GM12878 (cell line): ENCODE measurements around the gene TMEM45A. TPM values are rescaled to one million over a fixed set of nuclear protein-coding genes. Genes with fewer than 3 reads are reported as not detected.

Experiments
- ATAC-seq: fragments of 200-7000 bp; cut with Tn5 transposase; 3 replicates; pipeline ENCODE4 v1.9.1; 2020; ENCODE audit warnings: mild to moderate bottlenecking, moderate library complexity
- BruUV-seq: library from RNA; stranded (reverse); fragments of 400-500 nt; replicated peaks from 2 replicates; lab custom pipeline; 2021; lab: Mats Ljungman, UMichigan
- CTCF ChIA-PET: fragments of 300-600 bp; sonication (Branson Sonifier 250); formaldehyde crosslinking; extraction: SDS; loops from one replicate; lab custom pipeline; 2021; ENCODE audit warnings: inconsistent platforms; lab: Yijun Ruan, JAX
- POLR2A ChIA-PET: fragments of 350-600 bp; formaldehyde crosslinking; extraction: SDS; loops from one replicate; lab custom pipeline; 2021; ENCODE audit warnings: inconsistent platforms; lab: Charles Lee
- RAD21 ChIA-PET: fragments of 300-600 bp; sonication (Branson Sonifier 250); formaldehyde crosslinking; loops from one replicate; lab custom pipeline; 2023; ENCODE audit warnings: antibody characterized with exemption; ENCODE audit not compliant: unreplicated experiment; lab: Charles Lee
- SMC1A ChIA-PET: fragments of 300-600 bp; sonication (Branson Sonifier 250); formaldehyde crosslinking; loops from one replicate; lab custom pipeline; 2023; ENCODE audit not compliant: unreplicated experiment, uncharacterized antibody; lab: Charles Lee
- DNase-seq: peaks from one replicate; pipeline ENCODE4 v3.0.0-alpha.2; 2011; ENCODE audit warnings: low read depth, low spot score
- FAIRE-seq: peaks from 3 replicates; lab custom pipeline; 2011; peaks lifted over from hg19 to GRCh38; lab: Jason Lieb, UNC
- H2AFZ ChIP-seq: 2 replicates; pipeline ENCODE4 v1.6.0; 2011; ENCODE audit warnings: low read depth, low read length, control low read depth; ENCODE audit not compliant: control insufficient read depth
- H3K27ac ChIP-seq: 2 replicates; pipeline ENCODE4 v1.5.1; 2011; ENCODE audit warnings: control low read depth; ENCODE audit not compliant: control insufficient read depth, insufficient read depth
- H3K27me3 ChIP-seq, 2 experiments: replicated peaks in 1 of 2; 2 replicates each; pipeline versions ENCODE4 v1.6.0 to v1.6.1; 2011; ENCODE audit warnings: low read length in 1 of 2; ENCODE audit not compliant: control insufficient read depth in 2 of 2, insufficient read depth in 2 of 2
- H3K36me3 ChIP-seq, 2 experiments: 2 replicates each; pipeline ENCODE4 v1.5.1; 2011; ENCODE audit warnings: low read length in 1 of 2; ENCODE audit not compliant: control insufficient read depth in 2 of 2, insufficient read depth in 2 of 2
- H3K4me1 ChIP-seq: 2 replicates; pipeline ENCODE4 v1.6.1; 2011; ENCODE audit warnings: mild to moderate bottlenecking, low read length, moderate library complexity, mixed read lengths; ENCODE audit not compliant: control insufficient read depth, insufficient read depth
- H3K4me2 ChIP-seq: 2 replicates; pipeline ENCODE4 v1.6.0; 2011; ENCODE audit warnings: control low read depth; ENCODE audit not compliant: control insufficient read depth, insufficient read depth
- H3K4me3 ChIP-seq: fragments of 200-600 bp; sonication (generic); 2 replicates; pipeline ENCODE4 v1.5.1; 2016
- H3K79me2 ChIP-seq: 2 replicates; pipeline ENCODE4 v1.6.0; 2011; ENCODE audit warnings: low read length; ENCODE audit not compliant: control insufficient read depth, insufficient read depth
- H3K9ac ChIP-seq: 2 replicates; pipeline ENCODE4 v1.8.0; 2011; ENCODE audit warnings: low read length, control low read depth, mixed read lengths; ENCODE audit not compliant: control insufficient read depth, insufficient read depth
- H3K9me3 ChIP-seq: replicated peaks from 3 replicates; pipeline ENCODE4 v1.5.1; 2011; ENCODE audit warnings: mild to moderate bottlenecking, low read length; ENCODE audit not compliant: control insufficient read depth, insufficient read depth
- H4K20me1 ChIP-seq: 2 replicates; pipeline ENCODE4 v1.6.0; 2011; ENCODE audit not compliant: control insufficient read depth, insufficient read depth
- CREM ChIP-seq: IDR thresholded peaks from 2 replicates; pipeline ENCODE4 v1.6.1; 2014; ENCODE audit warnings: antibody characterized with exemption, low read depth
- KDM1A ChIP-seq: fragments of 200-600 bp; sonication (generic); IDR thresholded peaks from 2 replicates; pipeline ENCODE4 v1.6.1; 2016; ENCODE audit warnings: borderline replicate concordance
- RAD51 ChIP-seq: fragments of 450-650 bp; IDR thresholded peaks from 2 replicates; pipeline ENCODE4 v1.6.1; 2016; ENCODE audit warnings: moderate library complexity, mild to moderate bottlenecking, inconsistent platforms
- ZBTB40 ChIP-seq: fragments of 450-650 bp; IDR thresholded peaks from 2 replicates; pipeline ENCODE4 v1.6.1; 2016; ENCODE audit warnings: mild to moderate bottlenecking, moderate library complexity, borderline replicate concordance
- WGBS: methylation state at CpG from one replicate; pipeline ENCODE4 v1.1.6; 2016; ENCODE audit warnings: low lambda C conversion rate; ENCODE audit not compliant: insufficient replicate concordance, insufficient coverage; ENCODE audit errors: missing lambda C conversion rate; 5-methylcytosine and 5-hydroxymethylcytosine counted together
- in situ Hi-C: fragments of 300-500 bp; cut with MboI; formaldehyde crosslinking; loops from 9 replicates; pipeline ENCODE4 v1.14.3; 2018; ENCODE audit warnings: mixed read lengths
- intact Hi-C: fragments of 100-400 bp; cut with micrococcal nuclease; formaldehyde crosslinking; loops from one replicate; pipeline ENCODE4 v1.14.2; 2022; ENCODE audit not compliant: unreplicated experiment
- polyA plus RNA-seq, 11 experiments: library from polyadenylated mRNA; depleted of rRNA in 4 of 11; unstranded in 6 of 11; stranded (reverse) in 5 of 11; fragments of >200 nt; fragmentation: Nextera tagmentation in 4 of 11; fragmentation: Illumina TruSeq in 1 of 11; extraction: Ambion mirVana in 4 of 11; extraction: Trizol in 1 of 11; gene quantifications; 1 replicate in 1 of 11; 2 replicates in 10 of 11; pipeline versions ENCODE4 v1.2.1 to v1.2.3, GENCODE V29; 2011 to 2016; ENCODE audit warnings: inconsistent platforms in 2 of 11, missing spikeins in 2 of 11, low read depth in 1 of 11
- total RNA-seq, 4 experiments: library from RNA; depleted of rRNA in 3 of 4; stranded (reverse); fragments of >200 nt in 3 of 4; fragmentation: Illumina TruSeq in 1 of 4; extraction: Trizol in 1 of 4; gene quantifications; 2 replicates each; pipeline versions ENCODE4 v1.2.1 to v1.2.3, GENCODE V29; 2013 to 2021

TMEM45A gene
- total and polyA plus RNA-seq, 10 of the 15 experiments (the other 5 are each of a cell fraction or from before 2014, with no cell fraction given) = 0.34 to 5.3 (median 0.83) TPM

GRCh38 chr3:100454677-100455076 lies 37.7 kb upstream of the TMEM45A start:
- POLR2A ChIA-PET = no interaction called here
- CTCF ChIA-PET = no interaction called here
- 99% methylated on average over 4 of the region's 4 CpGs for WGBS
- H3K27ac ChIP-seq = no peak overlapping the region
- no peak overlapping the region for H2AFZ ChIP-seq
- no peak overlapping the region for H3K4me2 ChIP-seq
- H3K4me1 ChIP-seq = no peaks in the 10 kb centered on the region
- BruUV-seq = no TSS peak
- RAD21 ChIA-PET = no interaction called here
- intact Hi-C loops (loop anchor here (5.0 kb wide), 1 partner anchor 622 kb away; no protein-coding TSS in a partner anchor), in situ Hi-C loops (no loop called here)
- SMC1A ChIA-PET = interaction anchor here (1.4 kb wide), 1 partner anchor 11 kb away, joined by 4 read pairs; no protein-coding TSS in a partner anchor
- no peak overlapping the region for H3K4me3 ChIP-seq
- DNase-seq (no peak), ATAC-seq (no peak), FAIRE-seq (no peak)
- no peaks in the 10 kb centered on the region for H3K9me3 ChIP-seq
- no peaks in the 10 kb centered on the region for H3K79me2 ChIP-seq
- H4K20me1 ChIP-seq = no peaks in the 10 kb centered on the region
- H3K9ac ChIP-seq = no peak overlapping the region
- no peaks in the 10 kb centered on the region for H3K27me3 ChIP-seq
- TF ChIP-seq ZBTB40 = no peak
- no peak for TF ChIP-seq CREM
- TF ChIP-seq KDM1A = no peak
- TF ChIP-seq RAD51 = peak; percentile 35; the same call in 1 of the 2 replicates
- TF ChIP-seq, all 136 proteins: peak for 1
- H3K36me3 ChIP-seq = no peaks in the 10 kb centered on the region
